ENCODE data around the gene KCNQ1. TPM values are rescaled to one million over a fixed set of nuclear protein-coding genes. Genes with fewer than 3 reads are reported as not detected.

KCNQ1 gene
- total and polyA plus RNA-seq, 9 of the 15 experiments (the other 6 are each of a cell fraction or from before 2014, with no cell fraction given): 0.44 TPM; not detected in 8

- no peak for TF ChIP-seq HBP1 (CRISPR knock-in tag; IDR thresholded peaks at IDR 0.05)
- no peak for TF ChIP-seq ATF7 (IDR thresholded peaks at IDR 0.05)
- TF ChIP-seq FOXP1 (CRISPR knock-in tag; IDR thresholded peaks at IDR 0.05): no peak
- no peak for TF ChIP-seq TAF7 (tag; IDR thresholded peaks at IDR 0.05)
Measured at GRCh38 chr11:2520736-2521035, 75.9 kb downstream of the KCNQ1 start (continued).

GRCh38 chr11:2521081-2521732 is 76.4 kb downstream of the KCNQ1 start:
- H3K4me3 ChIP-seq: no peak overlapping the region
- FAIRE-seq (no peak), ATAC-seq (no peak), DNase-seq (ENCODE audit: extremely low read depth in 1 of 4, low spot score in 3 of 4) (no peak)
- H4K20me1 ChIP-seq (replicated peaks; ENCODE audit: control insufficient read depth, insufficient read depth, low read length): peaks cover 9% of the 10 kb centered on the region
- BruUV-seq (replicated peaks): no TSS peak
- H3K79me2 ChIP-seq (ENCODE audit: control insufficient read depth, insufficient read depth, low read length): no peaks in the 10 kb centered on the region
- H3K27ac ChIP-seq (ENCODE audit: extremely low read depth, low read depth, low read length): no peak overlapping the region
- 16% methylated on average over 26 of the region's 26 CpGs for WGBS (ENCODE audit: insufficient coverage, low coverage, missing lambda C conversion rate)
- H3K27me3 ChIP-seq (ENCODE audit: control insufficient read depth in 2 of 2, insufficient read depth in 2 of 2, low read length in 2 of 2): peaks cover 40 to 93% of the 10 kb centered on the region in 2 experiments; a peak in 4 of 5 replicates
- H3K36me3 ChIP-seq (ENCODE audit: control insufficient read depth, insufficient read depth, low read length): no peaks in the 10 kb centered on the region
- ChIA-PET POLR2A (interaction anchor here (0.7 kb wide), 1 partner anchor 71 kb away, joined by 3 read pairs; no protein-coding TSS in a partner anchor), CTCF (ENCODE audit: low intra/inter-chr PET ratio) (no interaction called here)
- no peaks in the 10 kb centered on the region for H3K9me1 ChIP-seq (ENCODE audit: control insufficient read depth, insufficient read depth, low read length)
- in situ Hi-C loops (cut with MboI) (no loop called here), intact Hi-C loops (cut with micrococcal nuclease) (no loop called here)
- H3K9me3 ChIP-seq (replicated peaks; ENCODE audit: control insufficient read depth, insufficient read depth, low read depth, low read length): no peaks in the 10 kb centered on the region
- no peak overlapping the region for H2AFZ ChIP-seq (ENCODE audit: low read depth, low read length)
- peaks cover 0 to 33% of the 10 kb centered on the region in 2 experiments; a peak in 2 of 5 replicates for H3K4me1 ChIP-seq (replicated peaks in 1 of 2; ENCODE audit: control insufficient read depth in 2 of 2, insufficient read depth in 2 of 2, low read length in 2 of 2)
- TF ChIP-seq BCLAF1 (IDR thresholded peaks at IDR 0.05; ENCODE audit: borderline replicate concordance in 1 of 2, control insufficient read depth in 1 of 2, low read depth in 2 of 2, low read length in 1 of 2) (no peak), FOXJ2 (tag; IDR thresholded peaks at IDR 0.05) (no peak)
- H3K4me2 ChIP-seq (ENCODE audit: insufficient read depth, low read length): no peak overlapping the region
- no peak overlapping the region for H3K9ac ChIP-seq (ENCODE audit: insufficient read depth in 1 of 2, low read depth in 2 of 2, low read length in 2 of 2)
